Hepatocyte (in vitro differentiated cells): ENCODE results near the gene ORAI2. TPM values are rescaled to one million over a fixed set of nuclear protein-coding genes. Genes with fewer than 3 reads are reported as not detected.
"Not testable (repeated sequence)": the region's sequence is repeated elsewhere in the genome, so short reads cannot be mapped to it uniquely, and the experiment has no call there.

Experiments
- DNase-seq: peaks from one replicate; pipeline ENCODE4 v3.0.0-alpha.2; 2016; ENCODE audit warnings: low spot score
- H2AFZ ChIP-seq: fragments of 200-600 bp; sonication (generic); 2 replicates; pipeline ENCODE4 v1.6.0; 2016; ENCODE audit warnings: antibody characterized with exemption, mild to moderate bottlenecking
- H3K27ac ChIP-seq: fragments of 200-600 bp; sonication (generic); 2 replicates; pipeline ENCODE4 v1.5.1; 2016; ENCODE audit warnings: mild to moderate bottlenecking
- H3K27me3 ChIP-seq: fragments of 200-600 bp; sonication (generic); 2 replicates; pipeline ENCODE4 v1.6.1; 2016
- H3K36me3 ChIP-seq: fragments of 200-600 bp; sonication (generic); replicated peaks from 2 replicates; pipeline ENCODE4 v1.5.1; 2016; ENCODE audit warnings: low read depth; ENCODE audit not compliant: insufficient read depth
- H3K4me1 ChIP-seq: fragments of 200-600 bp; sonication (generic); 2 replicates; pipeline ENCODE4 v1.5.1; 2016; ENCODE audit warnings: mild to moderate bottlenecking, moderate library complexity; ENCODE audit not compliant: insufficient read depth
- H3K4me2 ChIP-seq: fragments of 200-600 bp; sonication (generic); 2 replicates; pipeline ENCODE4 v1.6.0; 2016
- H3K4me3 ChIP-seq: fragments of 200-600 bp; sonication (generic); 2 replicates; pipeline ENCODE4 v1.5.1; 2016; ENCODE audit warnings: mild to moderate bottlenecking
- H3K79me2 ChIP-seq: fragments of 200-600 bp; sonication (generic); 2 replicates; pipeline ENCODE4 v1.6.0; 2017; ENCODE audit warnings: mild to moderate bottlenecking
- H3K9me2 ChIP-seq: fragments of 200-600 bp; sonication (generic); replicated peaks from 2 replicates; pipeline ENCODE4 v1.6.0; 2017; ENCODE audit warnings: mild to moderate bottlenecking; ENCODE audit not compliant: insufficient read depth
- H3K9me3 ChIP-seq: fragments of 200-600 bp; sonication (generic); 2 replicates; pipeline ENCODE4 v1.5.1; 2016; ENCODE audit warnings: low read depth, mild to moderate bottlenecking
- H4K20me1 ChIP-seq: fragments of 200-600 bp; sonication (generic); 2 replicates; pipeline ENCODE4 v1.6.0; 2016; ENCODE audit warnings: mild to moderate bottlenecking; ENCODE audit not compliant: insufficient read depth, poor library complexity, severe bottlenecking
- WGBS: methylation state at CpG from one replicate; pipeline ENCODE4 v1.1.6; 2016; ENCODE audit warnings: low lambda C conversion rate; ENCODE audit errors: missing lambda C conversion rate; 5-methylcytosine and 5-hydroxymethylcytosine counted together
- polyA plus RNA-seq: library from polyadenylated mRNA; unstranded; fragments of >200 nt; fragmentation: Nextera tagmentation; extraction: Ambion mirVana; gene quantifications from 2 replicates; pipeline ENCODE4 v1.2.1, GENCODE V29; 2016
- total RNA-seq: library from RNA; depleted of rRNA; stranded (reverse); fragments of >200 nt; gene quantifications from 2 replicates; pipeline ENCODE4 v1.2.3, GENCODE V29; 2014

ORAI2 gene
- total and polyA plus RNA-seq, 2 experiments from 2014 or later: 33.6 to 41.9 TPM

DNA sequence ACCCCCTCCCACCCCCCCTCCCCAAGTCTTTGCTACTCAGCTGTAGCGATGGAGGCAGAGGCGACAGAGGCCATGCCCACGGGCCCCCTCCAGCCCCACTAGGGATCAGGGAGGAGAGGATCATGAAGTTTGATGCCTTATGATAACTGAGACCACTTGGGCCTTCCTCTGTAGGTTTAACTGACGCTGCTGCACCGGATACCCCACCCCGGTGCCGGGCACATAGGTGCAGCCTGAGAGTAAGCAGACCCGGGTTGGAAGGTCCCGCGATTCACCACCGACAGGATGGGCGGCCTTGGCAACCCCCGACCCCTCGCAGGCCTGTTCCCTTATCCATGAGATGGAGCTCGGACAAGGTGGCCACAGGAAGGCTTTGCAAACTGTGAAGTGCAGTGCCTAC, 60.7 kb downstream of the ORAI2 start:
- not testable (repeated sequence) for H3K27ac ChIP-seq, H3K4me2 ChIP-seq, H3K4me3 ChIP-seq, H3K27me3 ChIP-seq, H3K79me2 ChIP-seq, H2AFZ ChIP-seq, H3K4me1 ChIP-seq, H4K20me1 ChIP-seq, H3K9me3 ChIP-seq, H3K36me3 ChIP-seq, H3K9me2 ChIP-seq, DNase-seq
- 63% methylated on average over 4 of the region's 15 CpGs for WGBS

DNA sequence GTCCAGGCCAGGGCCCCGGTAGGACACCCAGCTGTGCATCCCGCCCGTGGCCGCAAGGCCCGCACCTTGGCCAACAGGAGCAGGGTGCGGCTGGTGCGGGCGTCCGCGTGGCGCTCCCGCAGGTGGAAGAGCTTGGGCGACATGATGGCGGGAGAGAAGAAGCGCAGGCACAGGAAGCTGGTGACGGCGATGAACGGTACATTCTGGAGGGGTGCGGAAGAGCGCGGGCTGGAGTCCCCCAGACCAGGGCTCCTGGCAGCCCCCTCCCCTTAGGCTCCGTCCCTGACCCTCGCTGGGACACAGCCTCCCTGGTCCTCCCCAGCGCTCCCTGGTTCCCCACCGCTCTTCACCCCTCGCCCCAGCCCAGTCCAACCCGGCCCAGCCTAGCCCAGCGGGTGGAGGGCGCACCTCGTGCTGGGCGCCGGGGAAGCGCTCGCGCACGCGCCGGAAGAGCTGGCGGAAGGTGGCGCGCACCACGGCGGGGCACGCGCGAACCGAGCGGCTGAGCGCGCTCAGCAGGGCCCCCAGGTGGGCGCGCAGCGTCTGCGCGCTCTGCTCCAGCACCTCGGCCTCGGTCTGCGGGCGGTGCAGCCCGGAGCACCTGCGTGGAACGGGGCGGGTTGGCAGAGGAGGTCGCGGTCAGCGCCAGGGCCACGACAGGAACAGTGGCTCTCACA, 61.2 kb downstream of the ORAI2 start:
- H3K4me2 ChIP-seq, H3K27me3 ChIP-seq, H3K4me1 ChIP-seq, H3K36me3 ChIP-seq, H4K20me1 ChIP-seq, H3K9me3 ChIP-seq, H3K79me2 ChIP-seq, H3K27ac ChIP-seq, H3K4me3 ChIP-seq, H3K9me2 ChIP-seq, H2AFZ ChIP-seq, DNase-seq: not testable (repeated sequence)
- WGBS: no CpG with 5 or more reads among the region's 67 CpGs

DNA sequence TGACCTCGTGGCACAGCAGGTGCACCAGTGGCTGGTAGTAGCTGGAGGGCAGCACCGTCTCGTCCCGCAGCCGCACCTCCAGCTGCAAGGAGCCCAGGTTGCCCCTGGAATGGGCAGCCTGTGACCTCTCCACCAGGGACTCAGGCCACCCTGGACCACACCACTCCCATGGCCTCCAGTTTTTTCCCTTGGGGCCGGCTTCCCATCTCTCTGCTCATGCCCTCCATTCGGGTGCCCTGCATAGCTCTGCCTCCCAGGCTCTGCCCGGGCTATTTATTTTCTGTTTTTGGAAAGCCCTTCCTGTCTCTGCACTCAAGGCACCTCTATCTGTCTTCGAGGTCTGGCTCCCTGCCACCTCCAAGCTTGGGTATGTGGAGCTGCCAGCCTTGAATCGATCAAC, 63.5 kb downstream of the ORAI2 start:
- not testable (repeated sequence) for H3K4me2 ChIP-seq, H3K9me3 ChIP-seq, H3K36me3 ChIP-seq, H4K20me1 ChIP-seq, H3K27ac ChIP-seq, H3K9me2 ChIP-seq, H3K4me3 ChIP-seq, H3K79me2 ChIP-seq, DNase-seq, H3K4me1 ChIP-seq, H2AFZ ChIP-seq, H3K27me3 ChIP-seq
- 100% methylated on average over 3 of the region's 10 CpGs for whole genome bisulfite sequencing

DNA sequence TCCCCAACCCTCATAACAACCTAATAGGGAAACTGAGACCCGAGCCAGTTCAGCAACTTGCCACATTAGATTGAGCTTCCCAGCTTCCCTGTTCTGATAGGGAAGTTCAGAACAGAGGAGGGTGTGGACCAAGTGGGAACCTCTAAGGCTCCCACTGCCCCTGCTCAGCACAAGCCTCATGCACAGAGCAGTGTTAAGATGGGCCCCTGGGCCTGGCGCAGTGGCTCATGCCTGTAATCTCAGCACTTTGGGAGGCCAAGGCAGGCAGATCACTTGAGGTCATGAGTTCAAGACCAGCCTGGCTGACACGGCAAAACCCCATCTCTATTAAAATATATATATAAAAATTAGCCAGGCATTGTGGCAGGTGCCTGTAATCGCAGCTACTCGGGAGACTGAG, 63.9 kb downstream of the ORAI2 start:
- not testable (repeated sequence) for H3K4me2 ChIP-seq, H3K79me2 ChIP-seq, DNase-seq, H3K9me2 ChIP-seq, H3K4me3 ChIP-seq, H3K36me3 ChIP-seq, H3K27me3 ChIP-seq, H3K27ac ChIP-seq, H2AFZ ChIP-seq, H3K4me1 ChIP-seq, H4K20me1 ChIP-seq, H3K9me3 ChIP-seq
- 71% methylated on average over 1 of the region's 5 CpGs for WGBS

DNA sequence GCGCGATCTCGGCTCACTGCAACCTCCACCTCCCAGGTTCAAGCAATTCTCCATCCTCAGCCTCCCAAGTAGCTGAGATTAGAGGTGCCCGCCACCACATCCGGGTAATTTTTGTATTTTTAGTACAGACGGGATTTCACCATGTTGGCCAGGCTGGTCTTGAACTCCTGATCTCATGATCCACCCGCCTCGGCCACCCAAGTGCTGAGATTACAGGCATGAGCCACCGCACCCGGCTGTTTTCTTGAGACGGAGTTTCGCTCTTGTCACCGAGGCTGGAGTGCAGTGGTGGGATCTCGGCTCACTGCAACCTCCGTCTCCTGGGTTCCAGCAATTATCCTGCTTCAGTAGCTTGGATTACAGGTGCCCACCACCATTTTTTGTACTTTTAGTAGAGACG, 64.9 kb downstream of the ORAI2 start:
- H3K4me2 ChIP-seq, DNase-seq, H3K4me3 ChIP-seq, H3K9me2 ChIP-seq, H3K36me3 ChIP-seq, H3K79me2 ChIP-seq, H3K27ac ChIP-seq, H4K20me1 ChIP-seq, H3K9me3 ChIP-seq, H3K4me1 ChIP-seq, H2AFZ ChIP-seq, H3K27me3 ChIP-seq: not testable (repeated sequence)
- 94% methylated on average over 10 of the region's 16 CpGs for WGBS

DNA sequence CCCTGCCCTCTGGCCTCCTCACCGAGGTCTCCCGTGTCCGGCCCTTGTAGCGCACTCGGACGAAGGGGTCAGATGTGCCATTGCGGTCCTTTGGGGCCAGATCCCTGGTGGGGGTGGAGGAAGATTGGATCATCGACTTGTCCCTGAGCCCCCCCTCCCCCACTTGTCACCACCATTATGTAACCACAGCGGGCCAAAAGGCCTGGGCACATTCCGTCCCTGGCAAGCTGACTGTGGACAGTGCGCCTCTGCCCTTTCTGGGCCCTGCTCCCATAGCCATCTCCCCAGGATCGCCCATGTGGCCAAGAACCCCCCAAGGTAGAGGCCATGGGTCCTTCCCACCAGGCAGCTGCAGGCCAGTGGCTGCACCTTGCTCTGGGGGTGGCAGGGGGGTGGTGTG, 69.8 kb downstream of the ORAI2 start:
- not testable (repeated sequence) for H3K79me2 ChIP-seq, H3K9me3 ChIP-seq, DNase-seq, H3K36me3 ChIP-seq, H4K20me1 ChIP-seq, H3K4me2 ChIP-seq, H3K4me3 ChIP-seq, H3K27me3 ChIP-seq, H3K9me2 ChIP-seq, H2AFZ ChIP-seq, H3K4me1 ChIP-seq, H3K27ac ChIP-seq
- WGBS: no CpG with 5 or more reads among the region's 12 CpGs

DNA sequence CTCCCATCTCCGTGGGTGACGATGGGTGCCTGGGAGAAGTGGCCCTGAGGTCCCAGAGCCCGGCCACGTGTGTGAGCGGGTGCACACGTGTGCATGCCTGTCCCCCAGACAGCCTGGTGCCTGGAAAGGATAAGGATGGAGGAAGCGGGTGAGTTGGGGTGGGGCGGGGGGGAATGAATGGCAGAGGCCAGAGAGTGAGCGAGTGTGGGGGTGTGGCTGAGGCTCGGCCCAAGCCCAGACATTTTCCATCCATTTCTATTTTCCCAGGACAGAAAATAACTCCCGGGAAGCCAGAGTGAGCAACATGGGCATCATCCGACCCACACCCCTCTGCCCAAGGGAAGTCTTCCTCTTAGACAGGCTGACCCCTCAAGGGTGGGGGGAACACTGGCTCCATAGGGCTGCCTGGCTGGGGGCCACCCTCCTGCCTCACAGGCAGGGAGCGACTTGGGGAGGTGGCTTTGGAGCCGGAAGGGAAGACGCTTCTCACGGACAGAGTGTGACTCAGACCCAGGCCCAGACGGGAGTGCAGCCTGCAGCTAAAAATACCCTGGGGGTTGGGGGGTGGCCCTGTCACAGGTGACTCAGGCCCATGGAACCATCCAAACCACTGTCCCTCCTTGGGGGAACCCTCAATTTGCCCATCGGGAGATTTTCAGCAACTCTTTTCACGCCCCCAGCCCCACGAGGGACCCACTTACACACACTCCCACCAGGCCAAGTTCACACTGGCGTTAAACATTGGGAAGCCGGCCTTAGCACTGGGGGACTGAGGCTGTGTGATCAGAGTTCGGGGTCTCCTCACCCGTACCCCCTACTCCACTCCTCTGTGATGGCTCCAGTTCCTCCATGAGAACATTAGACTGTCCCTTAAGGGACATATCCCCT, 72.2 kb downstream of the ORAI2 start:
- H3K36me3 ChIP-seq, H3K27ac ChIP-seq, H3K9me3 ChIP-seq, DNase-seq, H4K20me1 ChIP-seq, H3K4me2 ChIP-seq, H3K4me1 ChIP-seq, H3K79me2 ChIP-seq, H3K9me2 ChIP-seq, H3K4me3 ChIP-seq, H2AFZ ChIP-seq, H3K27me3 ChIP-seq: not testable (repeated sequence)
- WGBS: 86% methylated on average over 5 of the region's 24 CpGs
